CD4-positive, alpha-beta memory T cell (primary cell): ENCODE data around the gene SLC23A2. TPM values are rescaled to one million over a fixed set of nuclear protein-coding genes. Genes with fewer than 3 reads are reported as not detected.

Source experiments
- CTCF ChIA-PET: fragments of 350-600 bp; sonication (Branson Sonifier 250); formaldehyde crosslinking; loops from one replicate; lab custom pipeline; 2021; ENCODE audit warnings: inconsistent platforms; ENCODE audit not compliant: partially characterized antibody; lab: Charles Lee
- POLR2A ChIA-PET: fragments of 350-600 bp; sonication (Branson Sonifier 250); formaldehyde crosslinking; loops from one replicate; lab custom pipeline; 2021; ENCODE audit not compliant: partially characterized antibody; lab: Charles Lee
- DNase-seq, 5 donors: peaks; one replicate each; pipeline versions ENCODE4 v3.0.0 to v3.0.0-alpha.2; 2020 to 2022; ENCODE audit warnings: mixed read lengths in 1 of 5
- H3K27ac ChIP-seq: one replicate; pipeline ENCODE4 v1.7.0; 2013; ENCODE audit warnings: low read depth, low read length
- H3K27me3 ChIP-seq: 2 replicates; pipeline ENCODE4 v1.7.0; 2013; ENCODE audit warnings: mild to moderate bottlenecking, low read length, moderate library complexity; ENCODE audit not compliant: insufficient read depth
- H3K36me3 ChIP-seq: 2 replicates; pipeline ENCODE4 v1.7.0; 2013; ENCODE audit warnings: mild to moderate bottlenecking, low read length, moderate library complexity; ENCODE audit not compliant: insufficient read depth
- H3K4me1 ChIP-seq: 2 replicates; pipeline ENCODE4 v1.7.0; 2013; ENCODE audit warnings: mild to moderate bottlenecking, low read length, moderate library complexity; ENCODE audit not compliant: insufficient read depth
- H3K4me3 ChIP-seq, 2 donors: one replicate each; pipeline ENCODE4 v1.7.0; 2013; ENCODE audit warnings: low read length in 2 of 2, mild to moderate bottlenecking in 1 of 2
- H3K9me3 ChIP-seq, 2 donors: one replicate each; pipeline ENCODE4 v1.7.0; 2013; ENCODE audit warnings: low read length in 2 of 2, control low read depth in 1 of 2; ENCODE audit not compliant: control insufficient read depth in 1 of 2
- H3K27ac Mint-ChIP-seq, 7 donors: one replicate each; pipeline ENCODE4 v1.8.0; 2020 to 2021; ENCODE audit warnings: mixed read lengths in 7 of 7, mild to moderate bottlenecking in 6 of 7, inconsistent platforms in 3 of 7, moderate library complexity in 3 of 7
- H3K27me3 Mint-ChIP-seq, 2 donors: one replicate each; pipeline ENCODE4 v1.8.0; 2020 to 2021; ENCODE audit warnings: mixed read lengths in 2 of 2
- H3K36me3 Mint-ChIP-seq, 2 donors: one replicate each; pipeline ENCODE4 v1.8.0; 2020 to 2021; ENCODE audit warnings: mixed read lengths in 2 of 2, inconsistent platforms in 1 of 2, mild to moderate bottlenecking in 1 of 2
- H3K4me1 Mint-ChIP-seq, 4 donors: one replicate each; pipeline ENCODE4 v1.8.0; 2020 to 2021; ENCODE audit warnings: mixed read lengths in 4 of 4, mild to moderate bottlenecking in 1 of 4
- H3K4me3 Mint-ChIP-seq, 8 donors: one replicate each; pipeline ENCODE4 v1.8.0; 2020 to 2021; ENCODE audit warnings: mixed read lengths in 8 of 8, mild to moderate bottlenecking in 7 of 8, moderate library complexity in 6 of 8, inconsistent platforms in 3 of 8
- H3K9me3 Mint-ChIP-seq, 8 donors: one replicate each; pipeline ENCODE4 v1.8.0; 2020 to 2021; ENCODE audit warnings: mixed read lengths in 8 of 8, mild to moderate bottlenecking in 5 of 8, inconsistent platforms in 3 of 8, moderate library complexity in 1 of 8
- intact Hi-C: fragments of 100-400 bp; cut with micrococcal nuclease; formaldehyde crosslinking; loops from one replicate; pipeline ENCODE4 v1.15.1; 2023
- polyA plus RNA-seq, 2 donors: library from polyadenylated mRNA; unstranded; fragments of 300-500 nt; fragmentation: Illumina TruSeq; gene quantifications; one replicate each; pipeline ENCODE4 v1.2.3, GENCODE V29; 2021
- total RNA-seq, 2 experiments: library from RNA; stranded (reverse); gene quantifications; one replicate each; pipeline ENCODE4 v1.2.3, GENCODE V29; 2021

Gene SLC23A2
- total and polyA plus RNA-seq, 4 experiments from 2014 or later = 4.3 to 22.6 (median 16.6) TPM

GRCh38 chr20:4896119-4896702 is 105.1 kb downstream of the SLC23A2 start:
- H3K36me3 ChIP-seq = peaks cover 8% of the 10 kb centered on the region
- H3K4me1 ChIP-seq = no peaks in the 10 kb centered on the region
- Mint-ChIP-seq H3K27me3 (no peaks in the 10 kb centered on the region), H3K4me1 (peaks cover 1 to 8% (median 5%) of the 10 kb centered on the region in 4 donors), H3K4me3 (no peak overlapping the region), H3K27ac (no peak overlapping the region), H3K9me3 (no peaks in the 10 kb centered on the region), H3K36me3 (peaks cover 22 to 34% of the 10 kb centered on the region in 2 donors)
- no peak overlapping the region for H3K27ac ChIP-seq
- H3K27me3 ChIP-seq = no peaks in the 10 kb centered on the region
- ChIA-PET CTCF (no interaction called here), POLR2A (no interaction called here)
- no peak overlapping the region for H3K4me3 ChIP-seq
- no peak for DNase-seq
- intact Hi-C loops = no loop called here
- no peaks in the 10 kb centered on the region for H3K9me3 ChIP-seq

DNA sequence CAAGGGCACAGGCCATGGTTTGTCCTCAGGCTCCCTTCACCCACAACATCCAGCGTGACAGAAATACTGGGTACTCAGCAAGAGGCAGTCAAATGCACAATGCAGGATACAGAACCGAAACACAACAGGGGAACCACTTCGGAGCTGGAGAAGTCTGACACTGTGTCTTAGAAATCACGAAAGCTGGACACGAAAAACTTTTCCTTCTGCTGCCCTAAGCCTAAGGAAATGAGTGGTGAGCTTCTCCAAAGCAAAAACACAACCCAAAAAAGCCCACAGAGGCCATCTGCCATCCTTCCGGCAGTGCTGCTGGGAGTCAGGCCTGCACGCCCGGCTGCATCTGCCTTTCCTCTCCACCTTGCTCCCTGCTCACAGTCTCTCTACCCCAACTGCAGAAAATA is 106.3 kb downstream of the SLC23A2 start:
- Histone ChIP-seq H3K9me3 (no peaks in the 10 kb centered on the region), H3K27ac (no peak overlapping the region), H3K4me1 (no peaks in the 10 kb centered on the region), H3K4me3 (no peak overlapping the region), H3K27me3 (no peaks in the 10 kb centered on the region), H3K36me3 (no peaks in the 10 kb centered on the region)
- peaks cover 18 to 33% of the 10 kb centered on the region in 2 donors for H3K36me3 Mint-ChIP-seq
- H3K27me3 Mint-ChIP-seq = no peaks in the 10 kb centered on the region
- peak overlapping the region in 1 of 7 donors; percentile 39 for H3K27ac Mint-ChIP-seq
- ChIA-PET POLR2A (no interaction called here), CTCF (interaction anchor here (1.0 kb wide), 1 partner anchor 15 kb away, joined by 5 read pairs; no protein-coding TSS in a partner anchor)
- intact Hi-C loops = no loop called here
- H3K4me3 Mint-ChIP-seq = no peak overlapping the region
- no peak for DNase-seq
- no peaks in the 10 kb centered on the region for H3K9me3 Mint-ChIP-seq
- H3K4me1 Mint-ChIP-seq = peaks cover 1 to 8% (median 5%) of the 10 kb centered on the region in 4 donors

GRCh38 chr20:4894409-4894808 is 106.9 kb downstream of the SLC23A2 start:
- no peak overlapping the region for H3K27ac Mint-ChIP-seq

DNA sequence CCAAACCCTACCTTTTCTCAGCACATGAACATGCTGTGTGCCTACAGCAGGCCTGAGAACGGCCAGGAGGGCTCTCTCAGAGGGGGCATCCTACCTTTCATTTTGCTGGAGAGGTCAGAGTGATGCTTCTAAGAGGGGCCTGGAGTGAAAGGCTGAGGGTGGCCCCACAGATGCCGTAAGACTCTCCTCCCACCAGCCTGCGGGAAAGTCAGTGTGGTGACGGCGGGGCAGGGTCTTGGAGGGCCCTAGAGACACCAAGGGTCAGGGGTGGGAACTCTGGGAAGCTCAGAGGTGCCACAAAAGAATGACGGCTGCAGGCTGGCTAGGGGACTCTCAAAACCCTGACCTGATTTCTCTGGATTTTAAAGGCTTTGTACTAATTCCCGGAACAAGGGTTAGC is 107.6 kb downstream of the SLC23A2 start:
- no peaks in the 10 kb centered on the region for H3K9me3 Mint-ChIP-seq
- Histone ChIP-seq H3K27me3 (no peaks in the 10 kb centered on the region), H3K4me3 (no peak overlapping the region), H3K27ac (no peak overlapping the region), H3K9me3 (no peaks in the 10 kb centered on the region), H3K36me3 (peaks cover 5% of the 10 kb centered on the region), H3K4me1 (no peaks in the 10 kb centered on the region)
- peaks cover 15 to 31% of the 10 kb centered on the region in 2 donors for H3K36me3 Mint-ChIP-seq
- H3K27me3 Mint-ChIP-seq = no peaks in the 10 kb centered on the region
- peaks cover 1 to 8% (median 5%) of the 10 kb centered on the region in 4 donors for H3K4me1 Mint-ChIP-seq
- ChIA-PET POLR2A (no interaction called here), CTCF (no interaction called here)
- intact Hi-C loops = no loop called here
- no peak for DNase-seq
- peak overlapping the region in 2 of 7 donors; percentile 29 to 67 for H3K27ac Mint-ChIP-seq
- H3K4me3 Mint-ChIP-seq = no peak overlapping the region

More at GRCh38 chr20:4894409-4894808, 106.9 kb downstream of the SLC23A2 start:
- H3K9me3 ChIP-seq = no peaks in the 10 kb centered on the region
- H3K4me3 ChIP-seq = no peak overlapping the region
- H3K27ac ChIP-seq = no peak overlapping the region
- intact Hi-C loops = no loop called here
- no peaks in the 10 kb centered on the region for H3K27me3 ChIP-seq
- POLR2A ChIA-PET = no interaction called here
- peaks cover 18 to 33% of the 10 kb centered on the region in 2 donors for H3K36me3 Mint-ChIP-seq
- no peaks in the 10 kb centered on the region for H3K9me3 Mint-ChIP-seq
- no peaks in the 10 kb centered on the region for H3K36me3 ChIP-seq
- no peaks in the 10 kb centered on the region for H3K27me3 Mint-ChIP-seq
- no peaks in the 10 kb centered on the region for H3K4me1 ChIP-seq
- H3K4me1 Mint-ChIP-seq = peaks cover 1 to 8% (median 5%) of the 10 kb centered on the region in 4 donors
- CTCF ChIA-PET = interaction anchor here (1.0 kb wide), 1 partner anchor 14 kb away, joined by 5 read pairs; no protein-coding TSS in a partner anchor
- no peak overlapping the region for H3K4me3 Mint-ChIP-seq
- no peak for DNase-seq

- no peaks in the 10 kb centered on the region for H3K9me3 ChIP-seq
- ChIA-PET POLR2A (no interaction called here), CTCF (no interaction called here)
- Mint-ChIP-seq H3K4me1 (peaks cover 0 to 8% (median 3%) of the 10 kb centered on the region in 4 donors), H3K27me3 (no peaks in the 10 kb centered on the region), H3K9me3 (no peaks in the 10 kb centered on the region), H3K36me3 (peaks cover 11 to 31% of the 10 kb centered on the region in 2 donors), H3K4me3 (no peak overlapping the region), H3K27ac (peak overlapping the region in 1 of 7 donors; percentile 25)
- no peaks in the 10 kb centered on the region for H3K4me1 ChIP-seq
- H3K4me3 ChIP-seq = no peak overlapping the region
- H3K27me3 ChIP-seq = no peaks in the 10 kb centered on the region
- DNase-seq = no peak
- intact Hi-C loops = no loop called here
- H3K36me3 ChIP-seq = peaks cover 8% of the 10 kb centered on the region
- H3K27ac ChIP-seq = no peak overlapping the region
Measured at GRCh38 chr20:4891997-4892396, 109.3 kb downstream of the SLC23A2 start.

DNA sequence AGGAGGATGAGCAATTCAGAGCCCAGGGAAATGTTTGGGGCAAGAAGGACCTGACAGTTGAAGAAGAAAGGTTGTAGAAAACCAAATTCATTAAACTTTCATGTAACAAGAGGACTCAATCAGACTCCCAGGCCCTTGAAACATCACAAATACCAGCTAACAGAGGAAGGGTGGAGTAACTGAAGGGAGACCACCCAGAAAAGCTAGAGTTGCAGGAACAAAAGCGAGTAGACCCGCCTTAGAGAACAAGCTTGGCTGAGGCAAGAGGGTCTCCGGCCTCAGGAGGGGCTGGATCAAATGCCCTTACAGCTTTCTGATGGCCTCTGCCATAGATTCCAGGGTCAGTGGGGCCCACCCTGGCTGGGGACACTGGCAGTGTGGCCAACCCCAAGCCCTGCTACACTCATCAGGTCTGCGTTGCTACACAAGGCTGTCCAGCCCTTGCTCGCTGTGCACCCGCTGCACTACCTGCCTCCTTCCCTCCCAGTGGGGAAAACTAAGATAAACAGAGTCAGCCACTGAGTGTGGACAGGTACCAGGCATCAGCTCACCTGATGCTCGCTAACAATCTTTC is 110.0 kb downstream of the SLC23A2 start:
- Mint-ChIP-seq H3K4me1 (peaks cover 0 to 9% (median 3%) of the 10 kb centered on the region in 4 donors), H3K36me3 (peaks cover 11 to 32% of the 10 kb centered on the region in 2 donors), H3K4me3 (no peak overlapping the region), H3K27ac (peak overlapping the region in 2 of 7 donors; percentile 32 to 59), H3K9me3 (no peaks in the 10 kb centered on the region), H3K27me3 (no peaks in the 10 kb centered on the region)
- Histone ChIP-seq H3K36me3 (peaks cover 8% of the 10 kb centered on the region), H3K4me1 (no peaks in the 10 kb centered on the region), H3K27me3 (no peaks in the 10 kb centered on the region), H3K9me3 (no peaks in the 10 kb centered on the region), H3K4me3 (no peak overlapping the region), H3K27ac (no peak overlapping the region)
- intact Hi-C loops = no loop called here
- ChIA-PET POLR2A (no interaction called here), CTCF (no interaction called here)
- no peak for DNase-seq

DNA sequence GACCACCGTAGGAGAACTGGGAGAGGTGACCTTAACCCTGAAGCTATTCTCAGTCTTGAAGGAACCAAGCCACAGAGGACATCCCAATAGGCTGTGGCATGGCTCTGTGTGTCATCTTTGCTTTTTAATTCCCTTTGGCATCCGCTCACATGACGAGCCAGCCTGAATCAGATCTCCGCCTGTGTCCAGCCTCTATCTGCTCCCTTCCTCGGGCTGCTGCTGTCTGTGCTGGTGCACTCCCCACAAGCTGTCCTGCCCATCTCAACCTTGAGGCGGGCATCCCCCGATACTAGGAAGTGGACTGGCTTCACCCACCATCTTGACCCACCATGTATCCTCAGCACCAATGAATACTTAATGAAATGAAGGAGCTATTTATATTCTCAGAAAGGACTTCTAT is 111.9 kb downstream of the SLC23A2 start:
- peaks cover 14% of the 10 kb centered on the region for H3K36me3 ChIP-seq
- POLR2A ChIA-PET = no interaction called here

More for the DNA sequence above, 111.9 kb downstream of the SLC23A2 start:
- Histone ChIP-seq H3K4me1 (no peaks in the 10 kb centered on the region), H3K27ac (no peak overlapping the region), H3K27me3 (no peaks in the 10 kb centered on the region), H3K4me3 (no peak overlapping the region), H3K9me3 (no peaks in the 10 kb centered on the region)
- Mint-ChIP-seq H3K36me3 (peaks cover 16 to 42% of the 10 kb centered on the region in 2 donors), H3K27me3 (no peaks in the 10 kb centered on the region), H3K27ac (no peak overlapping the region), H3K9me3 (no peaks in the 10 kb centered on the region), H3K4me1 (peaks cover 0 to 8% (median 2%) of the 10 kb centered on the region in 4 donors), H3K4me3 (no peak overlapping the region)
- no peak for DNase-seq
- intact Hi-C loops = no loop called here
- CTCF ChIA-PET = no interaction called here
